Transverse colon (tissue), 4 donors: Measurements from ENCODE around the gene SLC35G2. TPM values are rescaled to one million over a fixed set of nuclear protein-coding genes. Genes with fewer than 3 reads are reported as not detected.

Experiments used
- DNase-seq: peaks from one replicate; pipeline ENCODE4 v3.0.0-alpha.2; 2019
- H3K27ac ChIP-seq, 4 donors: fragments of 200-600 bp; sonication (generic); 2 replicates each; pipeline ENCODE4 v1.5.1; 2016 to 2018; ENCODE audit warnings: inconsistent platforms in 4 of 4
- H3K27me3 ChIP-seq: fragments of 200-600 bp; sonication (generic); 2 replicates; pipeline ENCODE4 v1.5.1; 2017; ENCODE audit warnings: inconsistent platforms
- H3K36me3 ChIP-seq, 4 donors: fragments of 200-600 bp; sonication (generic); 2 replicates each; pipeline ENCODE4 v1.5.1; 2017 to 2019; ENCODE audit warnings: inconsistent platforms in 4 of 4
- H3K4me1 ChIP-seq, 4 donors: fragments of 200-600 bp; sonication (generic); 2 replicates each; pipeline ENCODE4 v1.5.1; 2017 to 2020; ENCODE audit warnings: inconsistent platforms in 4 of 4
- H3K4me3 ChIP-seq, 4 donors: fragments of 200-600 bp; sonication (generic); 1 replicate in 1 of 4; 2 replicates in 3 of 4; pipeline versions ENCODE4 v1.5.1 to v1.6.1; 2017 to 2019; ENCODE audit warnings: inconsistent platforms in 4 of 4
- H3K9me3 ChIP-seq, 2 donors: fragments of 200-600 bp; sonication (generic); 2 replicates each; pipeline ENCODE4 v1.5.1; 2017 to 2019; ENCODE audit warnings: inconsistent platforms in 2 of 2
- EP300 ChIP-seq: sonication (generic); formaldehyde crosslinking; IDR thresholded peaks from one replicate; pipeline ENCODE4 v1.6.1; 2017; ENCODE audit warnings: antibody characterized with exemption, low read depth
- POLR2A ChIP-seq: fragments of 450-650 bp; IDR thresholded peaks from one replicate; pipeline ENCODE4 v1.6.1; 2016; ENCODE audit warnings: antibody characterized with exemption, mild to moderate bottlenecking, moderate library complexity
- POLR2AphosphoS5 ChIP-seq, 3 donors: sonication (generic); formaldehyde crosslinking; IDR thresholded peaks; one replicate each; pipeline ENCODE4 v1.6.1; 2016; ENCODE audit warnings: antibody characterized with exemption in 3 of 3
- WGBS, 2 donors: methylation state at CpG; one replicate each; pipeline ENCODE4 v1.1.5; 2018; ENCODE audit warnings: low coverage in 1 of 2; 5-methylcytosine and 5-hydroxymethylcytosine counted together
- in situ Hi-C, 4 donors: fragments of 200-750 bp; cut with MboI; loops; one replicate each; pipeline versions ENCODE4 v1.15.0 to v1.15.1; 2017; ENCODE audit warnings: low sequenced_read_pairs in 3 of 4, low pct_ligation_motif_present in 1 of 4, low pct_unique_long_range_greater_than_20kb in 1 of 4
- intact Hi-C: fragments of 100-400 bp; cut with DNase I; formaldehyde crosslinking; loops from one replicate; pipeline ENCODE4 v1.15.1; 2023; ENCODE audit warnings: low total_unique reads
- total RNA-seq, 4 donors: library from RNA; depleted of rRNA; stranded (reverse); fragments of >200 nt; gene quantifications; one replicate each; pipeline ENCODE4 v1.1.0, GENCODE V29; 2016
- TF ChIP-seq, protein P1 (sequence below), 5 experiments: fragments of 200-600 bp in 3 of 5; fragments of 450-650 bp in 2 of 5; sonication (generic) in 3 of 5; IDR thresholded peaks; 1 replicate in 2 of 5; 2 replicates in 3 of 5; pipeline ENCODE4 v1.5.1; 2016 to 2017; ENCODE audit warnings: antibody characterized with exemption in 5 of 5, inconsistent platforms in 3 of 5, mild to moderate bottlenecking in 2 of 5, moderate library complexity in 1 of 5

SLC35G2 gene
- total RNA-seq, 4 donors from 2014 or later, result 0.68 to 23.3 (median 2.1) TPM; not detected in 1

DNA sequence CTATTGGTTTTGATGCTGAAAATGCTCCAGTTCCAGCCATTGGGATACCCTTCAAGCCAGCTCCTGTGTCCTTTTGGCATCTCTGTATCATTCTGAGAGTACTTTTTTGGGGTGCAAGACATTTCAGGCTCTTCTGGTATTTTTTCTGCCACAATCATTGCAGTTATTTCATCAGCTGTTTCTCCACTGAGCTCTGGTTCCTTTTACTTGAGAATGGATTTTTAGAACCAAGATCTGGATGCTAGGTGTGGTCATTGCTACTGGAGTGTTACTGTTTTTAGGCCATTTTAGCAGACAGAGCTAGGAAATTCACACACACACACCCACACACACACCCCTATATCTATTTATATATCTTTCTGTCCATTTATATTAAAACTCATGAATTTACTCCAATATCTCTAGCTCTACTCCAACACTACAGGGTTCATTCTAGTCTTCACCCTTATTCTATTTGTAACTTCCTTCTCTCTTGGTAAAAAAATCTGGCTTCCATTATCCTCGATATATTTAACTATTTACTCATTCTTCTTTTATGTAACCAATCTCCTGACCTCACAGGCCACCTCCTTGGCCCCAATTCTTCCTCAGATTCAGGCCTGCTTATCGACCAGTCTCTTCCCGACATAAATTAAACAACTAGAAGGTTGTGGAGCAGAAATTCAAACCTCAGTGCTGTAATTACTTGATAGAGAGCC is 17.0 kb downstream of the SLC35G2 start:
- H3K27ac ChIP-seq, result peak overlapping the region in 2 of 4 donors; percentile 4 to 7
- no peak for DNase-seq
- H3K27me3 ChIP-seq, result no peaks in the 10 kb centered on the region
- intact Hi-C loops (no loop called here), in situ Hi-C loops (no loop called here)
- no peaks in the 10 kb centered on the region for H3K9me3 ChIP-seq
- no peaks in the 10 kb centered on the region for H3K36me3 ChIP-seq
- no peak overlapping the region for H3K4me3 ChIP-seq
- H3K4me1 ChIP-seq, result peaks cover 0 to 28% (median 3%) of the 10 kb centered on the region in 4 donors
- whole genome bisulfite sequencing, 2 donors, result 34 to 53% methylated on average over 3 of the region's 3 CpGs
- TF ChIP-seq, protein P1, sequence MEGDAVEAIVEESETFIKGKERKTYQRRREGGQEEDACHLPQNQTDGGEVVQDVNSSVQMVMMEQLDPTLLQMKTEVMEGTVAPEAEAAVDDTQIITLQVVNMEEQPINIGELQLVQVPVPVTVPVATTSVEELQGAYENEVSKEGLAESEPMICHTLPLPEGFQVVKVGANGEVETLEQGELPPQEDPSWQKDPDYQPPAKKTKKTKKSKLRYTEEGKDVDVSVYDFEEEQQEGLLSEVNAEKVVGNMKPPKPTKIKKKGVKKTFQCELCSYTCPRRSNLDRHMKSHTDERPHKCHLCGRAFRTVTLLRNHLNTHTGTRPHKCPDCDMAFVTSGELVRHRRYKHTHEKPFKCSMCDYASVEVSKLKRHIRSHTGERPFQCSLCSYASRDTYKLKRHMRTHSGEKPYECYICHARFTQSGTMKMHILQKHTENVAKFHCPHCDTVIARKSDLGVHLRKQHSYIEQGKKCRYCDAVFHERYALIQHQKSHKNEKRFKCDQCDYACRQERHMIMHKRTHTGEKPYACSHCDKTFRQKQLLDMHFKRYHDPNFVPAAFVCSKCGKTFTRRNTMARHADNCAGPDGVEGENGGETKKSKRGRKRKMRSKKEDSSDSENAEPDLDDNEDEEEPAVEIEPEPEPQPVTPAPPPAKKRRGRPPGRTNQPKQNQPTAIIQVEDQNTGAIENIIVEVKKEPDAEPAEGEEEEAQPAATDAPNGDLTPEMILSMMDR (IDR thresholded peaks at IDR 0.05), result no peak
- TF ChIP-seq POLR2AphosphoS5 (IDR thresholded peaks at IDR 0.05) (no peak), POLR2A (no peak), EP300 (no peak)

DNA sequence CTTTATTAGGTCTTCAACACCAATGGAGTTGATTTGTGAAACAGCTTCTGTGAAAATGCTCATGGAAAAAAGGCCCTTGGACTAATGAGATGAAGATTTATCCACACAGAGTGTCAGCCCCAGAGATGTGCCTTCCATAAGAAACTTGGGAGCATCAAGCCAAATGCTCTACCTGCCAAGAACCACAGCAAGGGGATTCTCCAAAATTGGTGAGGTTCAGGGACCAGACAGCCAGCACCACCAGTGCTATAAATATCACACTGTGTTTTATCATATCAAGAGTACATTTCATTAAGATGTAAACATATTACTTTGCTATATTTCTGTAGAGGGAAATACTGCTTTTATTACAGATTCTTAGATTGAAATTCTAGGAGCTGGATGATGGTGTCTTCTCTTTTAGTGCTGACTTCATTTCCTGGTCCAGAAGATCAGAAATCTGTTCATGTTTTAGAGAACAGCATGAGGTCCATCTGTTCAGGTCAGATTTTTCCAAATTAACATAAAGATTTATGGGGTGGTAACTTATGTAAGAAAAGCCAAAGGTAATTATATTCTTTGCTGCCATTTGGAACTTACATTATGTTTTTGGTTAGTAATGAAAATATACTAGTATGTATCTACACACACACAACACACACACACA is 17.7 kb downstream of the SLC35G2 start:
- intact Hi-C loops, result no loop called here
- Histone ChIP-seq H3K27ac (peak overlapping the region in 2 of 4 donors; percentile 4 to 7), H3K4me3 (no peak overlapping the region), H3K27me3 (no peaks in the 10 kb centered on the region), H3K9me3 (no peaks in the 10 kb centered on the region), H3K4me1 (peaks cover 0 to 28% (median 3%) of the 10 kb centered on the region in 4 donors), H3K36me3 (no peaks in the 10 kb centered on the region)
- in situ Hi-C loops, result no loop called here
- TF ChIP-seq EP300 (no peak), POLR2AphosphoS5 (IDR thresholded peaks at IDR 0.05) (no peak), POLR2A (no peak)
- TF ChIP-seq, protein P1 (IDR thresholded peaks at IDR 0.05), result no peak
- DNase-seq, result no peak

DNA sequence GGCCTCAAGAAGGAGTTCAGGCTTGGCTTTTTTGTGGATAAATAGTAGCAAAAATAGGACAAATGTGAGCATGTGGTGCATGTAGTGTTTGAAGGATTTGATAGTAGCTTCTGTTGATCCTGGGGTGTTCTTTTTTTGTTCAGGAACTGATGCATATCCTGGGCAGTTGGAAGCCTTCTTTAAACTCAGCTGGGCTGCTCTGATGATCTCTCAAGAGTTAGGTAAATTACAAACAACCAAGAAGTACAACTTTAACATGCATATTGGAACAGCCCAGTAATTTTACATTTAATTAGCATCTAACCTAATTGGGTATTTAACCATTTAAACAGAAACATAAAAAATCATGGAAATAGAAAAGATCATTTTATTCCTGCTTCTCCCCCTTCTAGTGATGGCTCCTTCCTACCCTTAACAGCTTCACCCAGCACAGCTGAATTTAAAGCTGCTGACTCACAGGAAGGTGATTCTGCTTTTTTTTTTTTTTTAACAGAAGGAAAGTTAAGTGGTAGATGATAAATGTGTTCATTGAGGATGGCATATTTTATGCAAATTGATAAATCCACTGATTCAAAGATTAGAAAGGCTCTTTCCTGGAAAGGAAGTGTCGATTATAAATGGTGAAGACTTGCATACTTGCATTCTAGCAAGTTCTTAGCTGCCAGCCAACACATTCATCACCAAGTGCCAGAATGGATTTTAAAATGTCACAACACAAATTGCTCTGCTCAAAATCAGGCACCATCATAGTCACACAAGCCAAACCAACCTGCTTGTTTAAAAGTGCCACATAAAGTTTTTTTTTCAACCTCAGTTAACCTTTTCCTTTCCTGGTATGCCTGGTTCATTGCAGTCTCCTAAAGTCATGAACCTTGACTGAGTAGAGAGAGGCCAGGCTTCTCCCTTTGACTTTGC is 20.0 kb downstream of the SLC35G2 start:
- Histone ChIP-seq H3K9me3 (no peaks in the 10 kb centered on the region), H3K27ac (no peak overlapping the region), H3K27me3 (no peaks in the 10 kb centered on the region), H3K4me1 (peaks cover 0 to 28% (median 3%) of the 10 kb centered on the region in 4 donors), H3K36me3 (no peaks in the 10 kb centered on the region), H3K4me3 (no peak overlapping the region)
- TF ChIP-seq EP300, result no peak
- 54 to 67% methylated on average over 1 of the region's 1 CpG for WGBS, 2 donors
- in situ Hi-C loops, result no loop called here
- intact Hi-C loops, result no loop called here
- no peak for DNase-seq

DNA sequence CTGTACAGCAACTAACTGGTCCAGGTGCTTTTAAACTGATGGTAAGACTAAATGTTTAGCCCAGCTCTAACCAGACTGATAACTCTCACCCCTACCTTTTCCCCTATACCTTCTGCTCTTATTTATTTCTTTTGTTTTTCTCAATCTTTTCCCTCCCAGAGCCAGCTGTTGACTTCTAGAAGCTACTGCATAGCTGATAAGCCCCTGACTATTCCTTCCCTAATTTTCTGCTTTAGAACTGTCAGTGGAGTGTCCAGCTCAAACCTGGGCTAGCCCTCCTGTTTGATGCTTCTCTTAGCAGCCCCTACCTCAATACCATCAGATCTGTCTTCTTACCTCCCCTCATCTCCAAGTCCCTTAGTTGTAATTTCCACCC is 20.6 kb downstream of the SLC35G2 start:
- H3K4me3 ChIP-seq, result no peak overlapping the region
- no peak overlapping the region for H3K27ac ChIP-seq
- intact Hi-C loops, result no loop called here
- peaks cover 0 to 28% (median 3%) of the 10 kb centered on the region in 4 donors for H3K4me1 ChIP-seq
- TF ChIP-seq, protein P1 (IDR thresholded peaks at IDR 0.05), result no peak
- TF ChIP-seq POLR2A, result no peak
- TF ChIP-seq POLR2AphosphoS5 (IDR thresholded peaks at IDR 0.05), result no peak
- TF ChIP-seq EP300, result no peak
- H3K36me3 ChIP-seq, result no peaks in the 10 kb centered on the region
- no peaks in the 10 kb centered on the region for H3K27me3 ChIP-seq
- in situ Hi-C loops, result no loop called here
- no peaks in the 10 kb centered on the region for H3K9me3 ChIP-seq
- no peak for DNase-seq
